ENCODE results near the gene GPRC5D. TPM values are rescaled to one million over a fixed set of nuclear protein-coding genes. Genes with fewer than 3 reads are reported as not detected.

GPRC5D gene
- polyA plus RNA-seq, 1 experiment = not detected

DNA sequence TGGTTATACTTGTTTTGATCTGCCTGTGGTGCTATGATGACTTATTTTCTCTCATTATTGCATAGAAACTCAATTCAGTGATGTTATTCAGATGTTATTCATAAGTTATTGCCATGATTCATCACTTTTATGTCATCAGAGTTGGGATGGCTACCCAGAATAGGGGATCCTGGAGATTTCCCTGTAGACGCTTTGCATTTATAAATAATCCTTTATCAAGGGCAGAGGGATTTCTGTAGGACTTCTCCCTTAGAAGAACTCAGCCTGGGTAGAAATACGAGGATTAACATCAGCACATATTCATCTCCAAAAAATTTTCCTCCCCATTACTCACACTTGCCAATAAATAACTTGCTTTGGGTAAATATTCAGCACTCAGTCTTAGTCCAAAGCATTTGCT, 55.7 kb downstream of the GPRC5D start:
- Histone ChIP-seq H3K4me3 (ENCODE audit: low read depth, low read length) (no peak overlapping the region), H3K9me3 (ENCODE audit: control insufficient read depth, insufficient read depth, low read length) (no peaks in the 10 kb centered on the region; the same call in 1 of the 2 replicates), H3K27ac (ENCODE audit: low read depth, low read length) (no peak overlapping the region), H3K27me3 (ENCODE audit: control insufficient read depth, insufficient read depth, low read length) (no peaks in the 10 kb centered on the region)
- CTCF ChIA-PET = interaction anchor here (0.9 to 4.3 kb wide), 6 partner anchors 19 to 338 kb away, joined by 3 to 18 read pairs (median 3); no protein-coding TSS in a partner anchor
- POLR2A ChIA-PET = no interaction called here
- DNase-seq (ENCODE audit: low read depth, low spot score) = no peak
- TF ChIP-seq, protein P1, sequence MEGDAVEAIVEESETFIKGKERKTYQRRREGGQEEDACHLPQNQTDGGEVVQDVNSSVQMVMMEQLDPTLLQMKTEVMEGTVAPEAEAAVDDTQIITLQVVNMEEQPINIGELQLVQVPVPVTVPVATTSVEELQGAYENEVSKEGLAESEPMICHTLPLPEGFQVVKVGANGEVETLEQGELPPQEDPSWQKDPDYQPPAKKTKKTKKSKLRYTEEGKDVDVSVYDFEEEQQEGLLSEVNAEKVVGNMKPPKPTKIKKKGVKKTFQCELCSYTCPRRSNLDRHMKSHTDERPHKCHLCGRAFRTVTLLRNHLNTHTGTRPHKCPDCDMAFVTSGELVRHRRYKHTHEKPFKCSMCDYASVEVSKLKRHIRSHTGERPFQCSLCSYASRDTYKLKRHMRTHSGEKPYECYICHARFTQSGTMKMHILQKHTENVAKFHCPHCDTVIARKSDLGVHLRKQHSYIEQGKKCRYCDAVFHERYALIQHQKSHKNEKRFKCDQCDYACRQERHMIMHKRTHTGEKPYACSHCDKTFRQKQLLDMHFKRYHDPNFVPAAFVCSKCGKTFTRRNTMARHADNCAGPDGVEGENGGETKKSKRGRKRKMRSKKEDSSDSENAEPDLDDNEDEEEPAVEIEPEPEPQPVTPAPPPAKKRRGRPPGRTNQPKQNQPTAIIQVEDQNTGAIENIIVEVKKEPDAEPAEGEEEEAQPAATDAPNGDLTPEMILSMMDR (IDR thresholded peaks at IDR 0.05; ENCODE audit: low read depth, low read length) = no peak

GRCh38 chr12:12893438-12893837, 58.5 kb downstream of the GPRC5D start:
- Histone ChIP-seq H3K9me3 (ENCODE audit: control insufficient read depth, insufficient read depth, low read length) (no peaks in the 10 kb centered on the region; the same call in 1 of the 2 replicates), H3K4me3 (ENCODE audit: low read depth, low read length) (peak overlapping the region; percentile 61), H3K27me3 (ENCODE audit: control insufficient read depth, insufficient read depth, low read length) (no peaks in the 10 kb centered on the region), H3K27ac (ENCODE audit: low read depth, low read length) (no peak overlapping the region)
- ChIA-PET POLR2A (no interaction called here), CTCF (interaction anchor here (0.5 to 1.9 kb wide), 4 partner anchors 49 to 319 kb away, joined by 4 to 8 read pairs (median 7); no protein-coding TSS in a partner anchor)
- DNase-seq (ENCODE audit: low read depth, low spot score) = no peak
- TF ChIP-seq, protein P1 (IDR thresholded peaks at IDR 0.05; ENCODE audit: low read depth, low read length) = no peak

DNA sequence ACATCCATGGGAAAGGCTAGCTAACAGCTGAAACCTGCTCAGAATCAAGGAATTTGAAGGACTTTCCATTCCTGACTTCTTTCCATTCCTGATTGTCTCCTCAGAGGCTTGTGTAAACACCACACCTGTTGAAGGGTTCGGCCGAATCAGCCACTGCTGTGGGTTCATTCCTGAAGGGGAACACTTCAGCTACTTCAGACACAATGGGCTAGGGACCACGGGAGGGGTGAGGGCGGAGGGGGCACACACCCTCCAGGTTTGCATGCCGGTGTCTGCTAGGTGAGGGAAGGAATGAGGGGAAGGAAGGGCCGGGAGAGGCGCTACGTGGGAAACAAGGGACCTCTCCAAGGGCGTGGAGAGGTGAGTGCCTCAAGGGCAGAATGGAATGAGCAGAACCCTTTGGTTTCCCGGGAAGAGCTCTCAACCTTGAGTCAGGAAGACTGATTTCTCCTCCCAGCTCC, 59.3 kb downstream of the GPRC5D start:
- DNase-seq (ENCODE audit: low read depth, low spot score) = no peak
- Histone ChIP-seq H3K27me3 (ENCODE audit: control insufficient read depth, insufficient read depth, low read length) (no peaks in the 10 kb centered on the region), H3K4me3 (ENCODE audit: low read depth, low read length) (peak overlapping the region; percentile 61), H3K27ac (ENCODE audit: low read depth, low read length) (no peak overlapping the region), H3K9me3 (ENCODE audit: control insufficient read depth, insufficient read depth, low read length) (no peaks in the 10 kb centered on the region; the same call in 1 of the 2 replicates)
- TF ChIP-seq, protein P1 (IDR thresholded peaks at IDR 0.05; ENCODE audit: low read depth, low read length) = no peak
- POLR2A ChIA-PET = interaction anchor here (1.9 kb wide), 1 partner anchor 9 kb away, joined by 13 read pairs; no protein-coding TSS in a partner anchor
- CTCF ChIA-PET = interaction anchor here (1.0 to 1.9 kb wide), 4 partner anchors 55 to 363 kb away, joined by 3 to 8 read pairs (median 7); no protein-coding TSS in a partner anchor

DNA sequence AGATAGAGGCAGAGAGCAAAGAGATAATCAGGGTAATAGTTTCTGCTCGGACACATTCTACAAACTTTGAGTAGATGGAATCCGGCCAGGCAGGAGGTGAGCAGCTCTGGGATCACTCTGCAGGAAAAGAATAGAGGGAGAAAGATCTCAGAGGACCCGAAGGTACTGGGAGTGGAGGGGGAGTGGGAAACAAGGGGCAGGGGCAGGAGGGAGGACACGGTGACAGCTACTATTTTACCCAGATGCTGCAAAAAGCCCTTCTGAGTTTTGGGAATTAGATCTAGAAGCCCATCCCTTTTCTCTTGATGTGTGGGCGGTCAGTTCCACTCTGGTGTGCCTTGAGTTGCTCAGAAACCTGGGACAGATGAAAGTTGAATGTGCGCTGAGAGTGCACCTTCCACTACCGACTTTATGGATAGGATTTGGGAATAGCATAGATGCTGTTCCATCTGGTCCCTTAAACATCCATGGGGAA, 60.1 kb downstream of the GPRC5D start:
- ChIA-PET CTCF (interaction anchor here (1.0 to 1.8 kb wide), 4 partner anchors 18 to 364 kb away, joined by 3 to 16 read pairs (median 6); no protein-coding TSS in a partner anchor), POLR2A (interaction anchor here (0.7 to 1.9 kb wide), 8 partner anchors 10 to 105 kb away, joined by 3 to 13 read pairs (median 6); partner anchors contain the start of gene DDX47)
- no peak for DNase-seq (ENCODE audit: low read depth, low spot score)
- H3K27ac ChIP-seq (ENCODE audit: low read depth, low read length) = peak overlapping the region; percentile 97
- no peaks in the 10 kb centered on the region; the same call in 1 of the 2 replicates for H3K9me3 ChIP-seq (ENCODE audit: control insufficient read depth, insufficient read depth, low read length)
- H3K27me3 ChIP-seq (ENCODE audit: control insufficient read depth, insufficient read depth, low read length) = no peaks in the 10 kb centered on the region
- TF ChIP-seq, protein P1 (IDR thresholded peaks at IDR 0.05; ENCODE audit: low read depth, low read length) = no peak
- peak overlapping the region; percentile 61 for H3K4me3 ChIP-seq (ENCODE audit: low read depth, low read length)

Measured in AG04450 (cell line).